Stimulated activated CD8-positive, alpha-beta memory T cell treated with anti-CD3 and anti-CD28 coated beads, Interleukin-4, amount 100 ng/mL, for 24 hours (primary cell): Measurements from ENCODE around the gene ANKRD18B.
"Not testable (repeated sequence)": the region's sequence is repeated elsewhere in the genome, so short reads cannot be mapped to it uniquely, and the experiment has no call there.

ENCODE experiments used
- DNase-seq: peaks from one replicate; pipeline ENCODE4 v3.0.0-alpha.2; 2020; ENCODE audit warnings: low read depth

Gene ANKRD18B

GRCh38 chr9:33533958-33534357 is 9.9 kb downstream of the ANKRD18B start:
- DNase-seq: not testable (repeated sequence)

DNA sequence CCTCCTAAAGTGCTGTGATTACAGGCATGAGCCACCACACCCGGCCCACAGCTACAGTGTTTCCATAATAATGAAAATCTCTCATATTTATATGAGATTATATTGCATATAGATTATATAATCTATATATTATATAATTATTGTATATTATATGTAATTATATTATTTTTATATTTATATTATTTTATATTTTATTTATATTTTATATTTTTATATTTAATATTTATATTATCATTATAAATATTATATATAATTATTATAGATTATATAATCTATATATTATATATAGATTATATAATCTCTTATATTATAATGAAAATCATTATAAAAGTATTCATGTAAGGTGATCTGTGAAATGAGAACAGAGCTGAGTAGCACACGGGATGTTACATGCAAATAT is 11.5 kb downstream of the ANKRD18B start:
- no peak for DNase-seq

DNA sequence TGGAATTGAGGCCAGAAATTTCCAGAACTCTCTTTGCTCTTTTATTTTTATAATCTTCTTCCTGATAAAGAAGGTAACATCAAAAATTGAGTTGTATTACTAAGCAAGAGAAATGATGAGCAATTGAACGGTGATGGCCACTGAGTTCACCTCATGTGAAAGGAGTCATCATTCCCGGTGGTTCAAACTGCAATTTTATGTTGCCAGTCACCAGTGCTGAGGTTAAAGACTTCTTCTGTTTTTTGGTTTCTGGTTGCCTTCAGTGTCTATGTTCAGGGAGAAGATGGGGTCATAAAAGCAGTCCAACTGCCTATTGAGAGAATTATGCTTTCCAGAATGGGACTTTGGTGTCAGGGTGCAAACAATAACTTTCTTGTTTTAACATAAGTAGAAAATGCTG is 19.4 kb downstream of the ANKRD18B start:
- not testable (repeated sequence) for DNase-seq

DNA sequence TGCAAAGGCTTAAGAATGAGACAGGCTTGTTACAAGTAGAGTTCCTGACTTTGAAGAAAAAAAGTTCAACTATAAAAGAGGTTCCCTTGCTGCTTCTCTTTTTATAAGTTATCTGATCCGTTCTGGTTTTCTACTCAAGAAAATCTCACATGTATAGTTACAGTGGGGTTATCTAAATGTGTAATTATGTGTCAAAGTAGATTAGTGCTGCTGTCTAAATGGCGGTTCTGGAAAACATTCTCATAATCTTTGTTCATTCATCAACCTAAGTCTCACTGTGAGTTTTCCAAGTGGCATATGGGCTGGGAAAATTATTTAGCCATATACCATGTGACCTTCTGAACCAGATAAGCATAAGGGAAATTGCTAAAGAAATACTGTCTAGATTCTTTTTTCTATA is 21.7 kb downstream of the ANKRD18B start:
- not testable (repeated sequence) for DNase-seq

GRCh38 chr9:33548816-33549215 is 24.8 kb downstream of the ANKRD18B start:
- DNase-seq: not testable (repeated sequence)

- not testable (repeated sequence) for DNase-seq
Observed at GRCh38 chr9:33549418-33549817, 25.4 kb downstream of the ANKRD18B start.

- DNase-seq: not testable (repeated sequence)
Observed at GRCh38 chr9:33551183-33551582, 27.1 kb downstream of the ANKRD18B start.

DNA sequence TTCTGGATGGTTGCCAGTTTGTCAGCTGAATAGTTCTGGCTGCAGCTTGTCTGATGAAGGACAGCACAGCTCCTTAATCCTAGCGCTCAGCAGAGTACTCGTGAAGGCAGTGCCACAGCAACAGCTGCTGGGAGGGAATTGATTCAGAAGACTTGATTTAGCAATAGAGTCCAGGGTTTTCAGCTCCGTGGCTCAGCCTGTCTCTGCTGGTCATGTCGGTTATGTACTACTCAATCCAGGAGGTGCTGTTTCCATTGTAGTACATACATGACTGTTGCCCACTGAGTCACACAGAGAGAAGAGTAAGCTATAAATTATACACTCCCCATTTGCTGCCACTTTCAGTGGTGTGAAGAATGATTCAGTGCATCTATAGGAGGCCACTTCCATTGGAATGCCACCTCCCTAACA is 28.3 kb downstream of the ANKRD18B start:
- DNase-seq: not testable (repeated sequence)

- not testable (repeated sequence) for DNase-seq
Observed at GRCh38 chr9:33560217-33560616, 36.2 kb downstream of the ANKRD18B start.

DNA sequence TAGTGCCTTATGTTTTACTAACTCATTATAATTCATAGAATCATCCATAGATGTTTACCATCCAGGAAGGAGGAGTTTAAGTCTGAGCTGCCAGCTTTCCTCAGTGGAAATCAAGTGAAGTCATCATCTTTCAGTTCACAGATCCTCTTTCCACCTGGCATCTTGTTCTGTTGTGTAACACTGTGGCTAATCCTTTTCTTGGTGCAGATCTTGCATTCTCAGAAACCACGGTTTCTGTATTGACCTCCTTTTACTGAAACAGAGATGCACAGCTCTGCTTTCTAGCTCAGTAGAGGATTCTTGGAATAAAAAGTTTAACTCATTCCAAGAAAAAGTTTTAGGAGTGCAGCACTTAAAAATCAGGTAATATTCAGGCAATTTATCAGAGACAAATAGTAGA is 38.1 kb downstream of the ANKRD18B start:
- DNase-seq: not testable (repeated sequence)

GRCh38 chr9:33567776-33568175 is 43.7 kb downstream of the ANKRD18B start:
- DNase-seq: not testable (repeated sequence)

DNA sequence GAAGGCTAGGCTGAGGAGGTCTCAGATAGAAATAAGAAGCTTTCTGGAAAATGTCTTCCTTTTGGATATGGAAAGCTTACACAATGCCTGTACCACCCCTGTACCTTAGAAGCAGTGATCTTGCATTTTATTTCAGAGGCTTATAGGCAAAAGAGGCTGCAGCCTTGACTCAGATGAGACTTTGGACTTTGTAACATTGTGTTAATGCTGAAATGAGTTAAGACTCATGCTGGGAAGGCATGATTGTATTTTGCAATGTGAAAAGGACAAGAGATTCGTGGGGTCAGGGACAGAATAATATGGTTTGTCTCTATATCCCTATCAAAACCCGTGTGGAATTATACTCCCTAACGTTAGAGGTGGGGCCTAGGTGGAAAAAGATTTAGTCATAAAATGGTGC is 53.7 kb downstream of the ANKRD18B start:
- DNase-seq: not testable (repeated sequence)

GRCh38 chr9:33579996-33580395 is 55.9 kb downstream of the ANKRD18B start:
- not testable (repeated sequence) for DNase-seq

GRCh38 chr9:33582686-33583085 is 58.6 kb downstream of the ANKRD18B start:
- not testable (repeated sequence) for DNase-seq

GRCh38 chr9:33586128-33586527 is 62.1 kb downstream of the ANKRD18B start:
- DNase-seq: not testable (repeated sequence)

GRCh38 chr9:33587799-33588198 is 63.7 kb downstream of the ANKRD18B start:
- DNase-seq: not testable (repeated sequence)

GRCh38 chr9:33588876-33589275 is 64.8 kb downstream of the ANKRD18B start:
- DNase-seq: not testable (repeated sequence)

DNA sequence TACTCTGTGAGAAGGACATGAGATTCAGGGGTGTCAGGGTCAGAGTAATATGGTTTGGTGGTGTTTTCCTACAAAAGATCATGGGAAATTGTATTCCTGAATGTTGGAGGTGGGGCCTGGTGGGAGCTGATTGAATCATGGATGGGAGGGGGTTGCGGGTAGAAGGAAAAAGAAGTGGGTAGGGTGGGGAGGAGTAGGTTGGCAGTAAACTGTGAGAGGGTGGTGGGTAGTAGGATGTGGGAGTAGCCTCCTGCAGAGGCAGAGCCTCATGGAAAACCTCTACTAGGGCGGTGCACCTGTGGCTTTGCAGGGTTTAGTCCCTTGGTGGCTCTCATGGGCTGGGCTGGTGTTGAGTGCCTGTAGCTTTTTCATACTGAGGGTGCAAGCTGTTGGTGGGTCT is 66.8 kb downstream of the ANKRD18B start:
- not testable (repeated sequence) for DNase-seq

GRCh38 chr9:33596974-33597373 is 72.9 kb downstream of the ANKRD18B start:
- DNase-seq: not testable (repeated sequence)

GRCh38 chr9:33597386-33597785 is 73.3 kb downstream of the ANKRD18B start:
- DNase-seq: not testable (repeated sequence)

GRCh38 chr9:33598796-33599379 is 74.8 kb downstream of the ANKRD18B start:
- DNase-seq: not testable (repeated sequence)

- DNase-seq: not testable (repeated sequence)
Observed at GRCh38 chr9:33600911-33601310, 76.9 kb downstream of the ANKRD18B start.

DNA sequence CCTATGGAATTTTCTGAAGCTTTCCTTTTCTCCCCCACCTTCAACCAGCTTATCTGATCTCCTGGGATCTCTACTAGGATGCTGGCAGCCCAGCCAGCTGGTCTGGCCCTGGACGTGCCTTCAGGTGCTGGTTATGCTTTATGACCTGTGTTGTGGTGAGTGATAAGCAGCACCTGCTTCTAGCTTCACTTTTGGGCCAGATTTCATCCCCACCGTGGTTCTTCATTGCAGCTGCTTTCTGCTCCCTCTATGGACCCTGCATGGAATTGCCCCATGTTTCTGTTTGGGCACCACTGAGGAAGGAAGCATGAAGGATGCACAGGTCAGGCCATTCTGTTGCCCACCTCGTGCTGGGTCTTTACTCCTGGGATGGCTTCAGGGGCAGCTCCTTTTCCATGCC is 80.2 kb downstream of the ANKRD18B start:
- DNase-seq: not testable (repeated sequence)

DNA sequence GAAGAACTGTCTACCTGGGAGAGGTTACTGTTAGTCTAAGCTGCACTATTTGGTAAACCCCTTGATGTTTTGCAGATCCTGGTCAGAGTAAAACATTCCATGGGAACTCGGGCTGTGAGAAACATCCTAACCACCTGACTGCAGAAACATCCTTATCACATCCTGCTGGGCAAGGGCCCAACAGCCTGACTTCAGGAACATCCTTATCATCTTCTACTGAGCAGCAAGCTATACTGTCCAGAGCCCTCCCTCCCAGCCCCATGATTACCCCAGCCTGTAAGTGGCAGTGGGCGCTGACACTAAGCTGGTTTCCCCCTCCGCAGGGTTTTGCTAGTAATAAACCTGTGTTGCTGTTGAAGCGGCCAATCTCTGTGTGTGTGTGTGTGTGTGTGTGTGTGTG is 80.9 kb downstream of the ANKRD18B start:
- not testable (repeated sequence) for DNase-seq
